Trophoblast cell (in vitro differentiated cells and primary cell): ENCODE measurements around the gene NRXN3.

Experiments
- DNase-seq, 2 donors: peaks; one replicate each; pipeline ENCODE4 v3.0.0-alpha.2; 2016
- H2AFZ ChIP-seq: 2 replicates; pipeline ENCODE4 v1.6.1; 2013; ENCODE audit warnings: low read length, moderate library complexity, mild to moderate bottlenecking; ENCODE audit not compliant: insufficient read depth, poor library complexity
- H2AK5ac ChIP-seq: 2 replicates; pipeline ENCODE4 v1.6.1; 2013; ENCODE audit warnings: mild to moderate bottlenecking, low read length
- H2BK120ac ChIP-seq: 2 replicates; pipeline ENCODE4 v1.6.1; 2013; ENCODE audit warnings: low read length, mild to moderate bottlenecking, moderate library complexity; ENCODE audit not compliant: insufficient read depth, poor library complexity
- H2BK12ac ChIP-seq: 2 replicates; pipeline ENCODE4 v1.6.1; 2013; ENCODE audit warnings: mild to moderate bottlenecking, low read length, moderate library complexity
- H2BK5ac ChIP-seq: 2 replicates; pipeline ENCODE4 v1.6.1; 2013; ENCODE audit warnings: low read length, low read depth, moderate library complexity, mild to moderate bottlenecking; ENCODE audit not compliant: poor library complexity
- H3K14ac ChIP-seq: 2 replicates; pipeline ENCODE4 v1.6.1; 2013; ENCODE audit warnings: mild to moderate bottlenecking, low read length
- H3K18ac ChIP-seq: 2 replicates; pipeline ENCODE4 v1.6.1; 2013; ENCODE audit warnings: mild to moderate bottlenecking, low read length
- H3K23ac ChIP-seq: 2 replicates; pipeline ENCODE4 v1.6.1; 2013; ENCODE audit warnings: low read length
- H3K27ac ChIP-seq: 2 replicates; pipeline ENCODE4 v1.5.1; 2013; ENCODE audit warnings: low read depth, mild to moderate bottlenecking, inconsistent platforms, low read length, moderate library complexity
- H3K27me3 ChIP-seq: 2 replicates; pipeline ENCODE4 v1.6.1; 2013; ENCODE audit warnings: inconsistent platforms, mild to moderate bottlenecking, low read length, moderate library complexity; ENCODE audit not compliant: insufficient read depth
- H3K36me3 ChIP-seq, 2 experiments: 1 replicate in 1 of 2; 2 replicates in 1 of 2; pipeline ENCODE4 v1.6.1; 2013; ENCODE audit warnings: low read length in 2 of 2, mild to moderate bottlenecking in 2 of 2, moderate library complexity in 1 of 2; ENCODE audit not compliant: insufficient read depth in 2 of 2, control insufficient read depth in 1 of 2
- H3K4ac ChIP-seq: 2 replicates; pipeline ENCODE4 v1.6.1; 2013; ENCODE audit warnings: low read depth, mild to moderate bottlenecking, low read length, moderate library complexity
- H3K4me1 ChIP-seq, 2 experiments: 1 replicate in 1 of 2; 2 replicates in 1 of 2; pipeline ENCODE4 v1.6.1; 2013; ENCODE audit warnings: low read length in 2 of 2, mild to moderate bottlenecking in 2 of 2, moderate library complexity in 1 of 2; ENCODE audit not compliant: insufficient read depth in 2 of 2, control insufficient read depth in 1 of 2
- H3K4me2 ChIP-seq: 2 replicates; pipeline ENCODE4 v1.6.1; 2013; ENCODE audit warnings: inconsistent platforms, mild to moderate bottlenecking, low read length, moderate library complexity
- H3K4me3 ChIP-seq: 2 replicates; pipeline ENCODE4 v1.5.1; 2013; ENCODE audit warnings: mild to moderate bottlenecking, low read depth, low read length, inconsistent platforms
- H3K79me1 ChIP-seq: one replicate; pipeline ENCODE4 v1.6.1; 2013; ENCODE audit warnings: low read length
- H3K79me2 ChIP-seq: 2 replicates; pipeline ENCODE4 v1.6.1; 2013; ENCODE audit warnings: low read length, mild to moderate bottlenecking; ENCODE audit not compliant: control insufficient read depth, insufficient read depth, poor library complexity
- H3K9ac ChIP-seq: 2 replicates; pipeline ENCODE4 v1.6.1; 2013; ENCODE audit warnings: mild to moderate bottlenecking, low read length
- H3K9me3 ChIP-seq: 2 replicates; pipeline ENCODE4 v1.6.1; 2013; ENCODE audit warnings: low read depth, mild to moderate bottlenecking, control low read depth, inconsistent platforms, low read length; ENCODE audit not compliant: insufficient read depth
- H4K12ac ChIP-seq: 2 replicates; pipeline ENCODE4 v1.6.1; 2013; ENCODE audit warnings: low read depth, mild to moderate bottlenecking, low read length, moderate library complexity
- H4K8ac ChIP-seq: 2 replicates; pipeline ENCODE4 v1.6.1; 2013; ENCODE audit warnings: low read depth, mild to moderate bottlenecking, low read length, moderate library complexity
- H4K91ac ChIP-seq: one replicate; pipeline ENCODE4 v1.6.1; 2013; ENCODE audit warnings: low read depth, mild to moderate bottlenecking, low read length, moderate library complexity
- WGBS: extraction: QIAGEN DNeasy Blood & Tissue Kit; methylation state at CpG from one replicate; pipeline ENCODE4 v1.1.7; 2013; ENCODE audit warnings: missing lambda C conversion rate; ENCODE audit not compliant: insufficient read length, insufficient coverage; ENCODE audit errors: extremely low coverage; 5-methylcytosine and 5-hydroxymethylcytosine counted together

Gene NRXN3

GRCh38 chr14:78849952-78850351 is 679.8 kb downstream of the NRXN3 start:
- Histone ChIP-seq H2BK12ac (no peak overlapping the region), H3K4ac (no peak overlapping the region), H3K9ac (no peak overlapping the region), H3K36me3 (no peaks in the 10 kb centered on the region), H3K23ac (no peak overlapping the region), H4K12ac (no peak overlapping the region), H3K27me3 (no peaks in the 10 kb centered on the region), H3K9me3 (no peaks in the 10 kb centered on the region), H3K4me3 (no peak overlapping the region), H2AFZ (no peak overlapping the region), H2AK5ac (no peak overlapping the region), H4K8ac (no peak overlapping the region), H3K79me2 (no peaks in the 10 kb centered on the region), H4K91ac (no peak overlapping the region), H3K18ac (no peak overlapping the region), H2BK5ac (no peak overlapping the region), H3K14ac (no peak overlapping the region), H3K27ac (no peak overlapping the region), H3K4me2 (no peak overlapping the region), H2BK120ac (no peak overlapping the region), H3K79me1 (no peaks in the 10 kb centered on the region), H3K4me1 (no peaks in the 10 kb centered on the region)
- WGBS: no CpG with 5 or more reads among the region's 2 CpGs
- DNase-seq: no peak

- H4K12ac ChIP-seq: no peak overlapping the region
- no peak for DNase-seq
- H2AK5ac ChIP-seq: no peak overlapping the region
- H3K79me2 ChIP-seq: no peaks in the 10 kb centered on the region
- H3K79me1 ChIP-seq: no peaks in the 10 kb centered on the region
- H4K91ac ChIP-seq: no peak overlapping the region
- H3K18ac ChIP-seq: no peak overlapping the region
- no peak overlapping the region for H3K9ac ChIP-seq
- no peak overlapping the region for H3K23ac ChIP-seq
- no peak overlapping the region for H3K4me3 ChIP-seq
- no peak overlapping the region for H2BK120ac ChIP-seq
- no peak overlapping the region for H3K14ac ChIP-seq
- no peak overlapping the region for H3K27ac ChIP-seq
- H2BK12ac ChIP-seq: no peak overlapping the region
- H3K4me2 ChIP-seq: no peak overlapping the region
- H4K8ac ChIP-seq: no peak overlapping the region
- H3K4me1 ChIP-seq: no peaks in the 10 kb centered on the region
- H3K9me3 ChIP-seq: no peaks in the 10 kb centered on the region
- H3K36me3 ChIP-seq: no peaks in the 10 kb centered on the region
- no CpG with 5 or more reads among the region's 3 CpGs for WGBS
- no peaks in the 10 kb centered on the region for H3K27me3 ChIP-seq
- no peak overlapping the region for H2BK5ac ChIP-seq
- no peak overlapping the region for H3K4ac ChIP-seq
- no peak overlapping the region for H2AFZ ChIP-seq
Measured at GRCh38 chr14:78851189-78851588, 681.0 kb downstream of the NRXN3 start.

GRCh38 chr14:78852040-78852439 is 681.9 kb downstream of the NRXN3 start:
- H4K12ac ChIP-seq: no peak overlapping the region
- no peaks in the 10 kb centered on the region for H3K79me1 ChIP-seq
- H3K4me2 ChIP-seq: no peak overlapping the region
- DNase-seq: no peak
- H3K14ac ChIP-seq: no peak overlapping the region
- H3K9ac ChIP-seq: no peak overlapping the region
- H3K27ac ChIP-seq: no peak overlapping the region
- no peaks in the 10 kb centered on the region for H3K9me3 ChIP-seq
- no peak overlapping the region for H3K23ac ChIP-seq
- H2BK12ac ChIP-seq: no peak overlapping the region
- no peak overlapping the region for H2AFZ ChIP-seq
- no peak overlapping the region for H3K18ac ChIP-seq
- H3K4me3 ChIP-seq: no peak overlapping the region
- H3K79me2 ChIP-seq: no peaks in the 10 kb centered on the region
- H2BK5ac ChIP-seq: no peak overlapping the region
- H2BK120ac ChIP-seq: no peak overlapping the region
- no peak overlapping the region for H4K91ac ChIP-seq
- no peak overlapping the region for H4K8ac ChIP-seq
- no CpG with 5 or more reads among the region's 1 CpG for WGBS
- no peaks in the 10 kb centered on the region for H3K36me3 ChIP-seq
- H3K4ac ChIP-seq: no peak overlapping the region
- H3K27me3 ChIP-seq: no peaks in the 10 kb centered on the region
- no peaks in the 10 kb centered on the region for H3K4me1 ChIP-seq
- H2AK5ac ChIP-seq: no peak overlapping the region

- Histone ChIP-seq H3K23ac (no peak overlapping the region), H4K91ac (no peak overlapping the region), H3K9me3 (no peaks in the 10 kb centered on the region), H3K79me1 (no peaks in the 10 kb centered on the region), H3K79me2 (no peaks in the 10 kb centered on the region), H3K14ac (no peak overlapping the region), H4K12ac (no peak overlapping the region), H3K27me3 (no peaks in the 10 kb centered on the region), H2AK5ac (no peak overlapping the region), H3K27ac (no peak overlapping the region), H2AFZ (no peak overlapping the region), H3K4ac (no peak overlapping the region), H3K4me3 (no peak overlapping the region), H4K8ac (no peak overlapping the region), H3K36me3 (no peaks in the 10 kb centered on the region), H2BK120ac (no peak overlapping the region), H3K4me2 (no peak overlapping the region), H2BK12ac (no peak overlapping the region), H3K18ac (no peak overlapping the region), H3K9ac (no peak overlapping the region), H3K4me1 (no peaks in the 10 kb centered on the region), H2BK5ac (no peak overlapping the region)
- DNase-seq: no peak
- no CpG with 5 or more reads among the region's 4 CpGs for whole genome bisulfite sequencing
Measured at GRCh38 chr14:78857974-78858373, 687.8 kb downstream of the NRXN3 start.
